SH-SY5Y (cell line): ENCODE measurements around the gene OSBP.

Experiments used
- GATA2 ChIP-seq: IDR thresholded peaks from 2 replicates; pipeline ENCODE4 v1.6.1; 2011; ENCODE audit warnings: mild to moderate bottlenecking, low read depth, low read length
- GATA3 ChIP-seq: IDR thresholded peaks from 2 replicates; pipeline ENCODE4 v1.6.1; 2011; ENCODE audit warnings: low read depth, mild to moderate bottlenecking, low read length, moderate library complexity

OSBP gene

GRCh38 chr11:59574932-59575502 is 40.6 kb downstream of the OSBP start:
- TF ChIP-seq GATA3 (no peak), GATA2 (no peak)

DNA sequence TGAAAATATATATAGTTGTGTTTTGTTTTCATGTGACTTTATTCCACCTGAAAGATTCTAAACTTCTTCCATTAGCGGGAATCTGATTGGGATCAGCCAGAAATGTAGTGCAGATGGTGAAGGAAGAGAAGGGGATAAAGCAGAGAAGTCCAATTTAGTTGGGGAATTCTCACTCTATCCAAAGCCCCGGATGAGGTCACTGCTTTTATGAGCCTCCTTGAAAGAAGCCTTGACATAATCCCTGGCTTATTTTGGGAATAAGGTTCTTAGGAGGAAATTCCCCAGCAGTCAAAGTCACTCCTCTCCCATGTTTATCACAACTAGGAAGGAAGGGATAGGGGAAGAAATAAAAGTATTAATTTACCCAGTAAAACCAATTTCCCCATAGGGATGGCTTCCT is 41.1 kb downstream of the OSBP start:
- TF ChIP-seq GATA3 (no peak), GATA2 (no peak)

- TF ChIP-seq GATA3 (no peak), GATA2 (no peak)
These were observed 42.4 kb downstream of the OSBP start for GRCh38 chr11:59573216-59573615.

GRCh38 chr11:59572091-59572490 is 43.5 kb downstream of the OSBP start:
- no peak for TF ChIP-seq GATA3
- TF ChIP-seq GATA2, result no peak

DNA sequence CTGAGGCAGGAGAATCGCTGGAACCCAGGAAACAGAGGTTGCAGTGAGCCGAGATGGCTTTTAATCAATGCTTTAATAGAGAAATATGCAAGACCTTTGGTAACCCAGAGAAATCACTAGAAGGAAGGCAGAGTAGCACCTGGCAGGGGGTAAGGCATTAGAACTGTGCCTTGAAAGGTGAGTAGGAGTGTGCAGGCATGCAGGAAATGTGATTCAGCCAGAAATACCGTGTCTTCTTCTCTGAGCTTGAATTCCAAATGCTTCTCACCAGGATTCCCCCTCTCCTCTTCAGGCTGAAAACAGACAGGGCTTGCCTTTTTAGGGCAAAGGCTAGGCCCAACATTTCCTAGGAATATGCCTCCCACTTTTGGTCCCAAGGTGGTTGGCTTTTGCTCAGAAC is 53.3 kb downstream of the OSBP start:
- TF ChIP-seq GATA3 (no peak), GATA2 (no peak)

GRCh38 chr11:59560702-59561473 is 54.7 kb downstream of the OSBP start:
- TF ChIP-seq GATA3, result no peak

DNA sequence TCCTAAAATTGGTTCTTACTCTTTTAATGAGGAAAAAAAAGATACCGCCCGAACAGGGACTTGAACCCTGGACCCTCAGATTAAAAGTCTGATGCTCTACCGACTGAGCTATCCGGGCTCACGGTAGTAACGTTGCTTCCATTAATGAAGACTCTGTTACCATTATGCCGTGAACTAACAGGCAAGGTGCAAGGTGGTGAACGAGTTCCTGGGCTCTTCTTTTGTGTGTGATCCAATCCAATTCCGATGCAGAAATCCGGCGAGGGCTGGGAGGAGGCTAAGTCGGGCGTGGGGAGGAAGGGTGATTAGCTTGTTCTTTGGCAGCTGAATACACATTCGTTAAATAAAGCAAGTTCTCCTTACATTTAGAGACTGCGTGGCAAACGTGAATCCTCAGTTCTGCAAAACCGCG is 55.3 kb downstream of the OSBP start:
- no peak for TF ChIP-seq GATA3
- no peak for TF ChIP-seq GATA2

- TF ChIP-seq GATA2 (no peak), GATA3 (no peak)
These were observed 55.7 kb downstream of the OSBP start for GRCh38 chr11:59559886-59560285.

DNA sequence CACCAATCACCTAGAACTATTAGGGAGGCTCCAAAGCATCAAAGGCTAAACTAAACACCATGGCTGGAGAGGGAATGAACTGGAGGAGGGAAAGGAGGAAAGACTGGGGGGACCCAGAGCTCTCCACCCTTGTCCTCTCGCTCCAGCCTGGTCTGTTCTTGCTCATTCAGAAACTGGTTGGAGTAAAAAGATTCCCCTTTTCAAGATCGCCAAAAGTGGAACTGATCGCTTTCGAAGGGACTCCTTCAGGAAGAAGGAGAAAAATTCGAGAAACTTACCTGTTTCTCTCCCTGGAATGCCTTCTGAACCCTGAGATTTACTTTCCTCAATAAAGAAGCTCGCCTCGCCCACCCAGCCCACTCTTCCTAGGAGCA is 57.3 kb downstream of the OSBP start:
- TF ChIP-seq GATA2 (no peak), GATA3 (no peak)

- TF ChIP-seq GATA2, result no peak
- no peak for TF ChIP-seq GATA3
These were observed 58.6 kb downstream of the OSBP start for GRCh38 chr11:59556917-59557348.

DNA sequence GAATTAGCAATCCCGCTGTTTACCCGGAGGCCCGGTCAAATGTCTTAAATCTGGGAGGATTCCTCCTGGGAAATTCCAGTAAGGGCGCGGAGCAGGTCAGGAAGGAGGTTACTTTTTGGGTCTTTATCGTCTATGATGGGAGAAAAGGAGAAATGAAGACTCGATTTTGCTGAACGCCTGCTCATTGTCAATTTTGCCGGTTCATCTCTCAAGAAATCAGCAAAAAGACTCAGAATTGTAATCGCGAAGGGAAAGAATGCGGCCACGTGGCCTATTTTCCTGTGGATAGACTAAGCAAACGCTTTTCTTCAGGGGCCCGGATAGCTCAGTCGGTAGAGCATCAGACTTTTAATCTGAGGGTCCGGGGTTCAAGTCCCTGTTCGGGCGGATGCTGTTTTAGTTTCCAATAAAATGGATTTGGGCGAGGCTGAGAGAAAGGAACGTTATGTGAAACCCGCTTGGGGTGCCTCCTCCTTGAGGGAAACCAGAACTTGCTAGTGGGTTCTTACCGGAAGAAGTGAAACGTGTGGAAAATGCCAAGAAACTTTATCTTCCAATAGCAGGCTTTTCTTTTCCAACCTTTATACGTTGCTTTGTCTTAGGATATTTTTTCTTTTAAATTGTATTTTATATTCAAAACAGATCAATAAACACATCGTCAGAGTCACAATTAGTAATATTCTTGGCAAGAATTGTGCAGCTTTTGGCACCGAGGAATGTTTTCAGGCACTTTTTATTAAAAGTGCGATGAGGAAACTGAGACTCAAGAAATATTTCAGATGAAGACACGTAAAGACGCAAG is 59.3 kb downstream of the OSBP start:
- TF ChIP-seq GATA3 (no peak), GATA2 (no peak)

GRCh38 chr11:59555601-59556114 is 59.9 kb downstream of the OSBP start:
- TF ChIP-seq GATA3 (no peak), GATA2 (no peak)

DNA sequence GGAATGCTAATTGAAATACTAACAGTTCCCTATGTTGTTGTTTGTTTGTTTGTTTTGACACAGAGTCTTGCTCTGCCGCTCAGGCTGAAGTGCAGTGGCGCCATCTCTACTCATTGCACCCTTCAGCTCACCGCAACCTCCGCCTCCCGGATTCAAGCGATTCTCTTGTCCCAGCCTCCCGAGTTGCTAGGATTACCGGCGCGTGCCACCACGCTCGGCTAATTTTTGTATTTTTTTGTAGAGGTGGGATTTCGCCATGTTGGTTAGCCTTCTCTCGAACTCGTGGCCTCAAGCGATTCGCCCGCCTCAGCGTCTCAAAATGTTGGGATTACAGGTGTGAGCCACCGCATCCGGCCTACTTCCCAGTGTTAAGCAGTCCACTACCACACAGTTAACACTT is 62.3 kb downstream of the OSBP start:
- TF ChIP-seq GATA2 (no peak), GATA3 (no peak)

DNA sequence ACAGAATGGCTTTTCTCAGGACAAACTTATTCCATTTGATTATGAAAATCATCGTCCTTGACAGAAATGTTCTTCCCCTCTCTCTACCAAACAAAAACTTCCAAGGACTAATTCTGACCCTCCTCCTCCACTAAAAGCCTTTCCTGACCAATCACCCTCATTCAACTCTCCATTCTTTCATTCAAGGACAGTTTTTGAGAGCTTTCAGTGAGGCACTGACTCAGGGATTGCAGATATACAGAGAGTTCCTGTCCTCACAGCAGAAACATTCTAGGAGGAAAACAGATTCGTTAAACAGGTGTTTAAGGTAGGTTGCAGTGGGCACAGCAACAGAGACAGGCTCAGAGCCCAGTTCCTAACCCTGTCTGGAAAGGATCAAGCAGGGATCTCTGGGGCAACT is 62.7 kb downstream of the OSBP start:
- TF ChIP-seq GATA2, result no peak
- no peak for TF ChIP-seq GATA3

GRCh38 chr11:59551659-59552521 is 63.7 kb downstream of the OSBP start:
- no peak for TF ChIP-seq GATA2
- no peak for TF ChIP-seq GATA3
